RWPE1 (cell line): ENCODE results near the gene SHISA7.

ENCODE experiments used
- CTCF ChIA-PET: fragments of 350-600 bp; sonication (Branson Sonifier 250); formaldehyde crosslinking; extraction: SDS; loops from one replicate; lab custom pipeline; 2021; lab: Yijun Ruan, JAX
- POLR2A ChIA-PET: fragments of 400-600 bp; formaldehyde crosslinking; extraction: SDS; loops from one replicate; lab custom pipeline; 2020; ENCODE audit warnings: antibody characterized with exemption; ENCODE audit not compliant: low non-redundant PET; lab: Yijun Ruan, JAX
- DNase-seq: peaks from one replicate; pipeline ENCODE4 v3.0.0; 2012; ENCODE audit warnings: low spot score
- H3K27ac ChIP-seq: fragments of 450-650 bp; 2 replicates; pipeline ENCODE4 v1.5.1; 2017
- CTCF ChIP-seq: fragments of 450-650 bp; conservative IDR thresholded peaks from 2 replicates; pipeline ENCODE4 v1.5.1; 2017; ENCODE audit warnings: low read depth, mild to moderate bottlenecking

The SHISA7 gene

GRCh38 chr19:55443045-55443823 is at the start of gene SHISA7:
Gene SHISA7 (minus strand): TSS chr19:55443300. CDS start chr19:55442863, 437 bp downstream.
- CTCF ChIA-PET, result interaction anchor here (0.6 to 0.9 kb wide), 3 partner anchors 25 to 584 kb away, joined by 3 read pairs; no protein-coding TSS in a partner anchor
- POLR2A ChIA-PET, result no interaction called here
- H3K27ac ChIP-seq, result no peak within 1 kb of the TSS
- TF ChIP-seq CTCF, result no peak
- no peak for DNase-seq

- CTCF ChIA-PET, result interaction anchor here (0.6 to 1.7 kb wide), 2 partner anchors 11 to 13 kb away, joined by 3 to 11 read pairs; no protein-coding TSS in a partner anchor
- no peak for TF ChIP-seq CTCF
- peak overlapping the region; percentile 99 for H3K27ac ChIP-seq
- POLR2A ChIA-PET, result no interaction called here
- DNase-seq, result no peak
These were observed 49.4 kb upstream of the SHISA7 start for GRCh38 chr19:55492362-55492944.

DNA sequence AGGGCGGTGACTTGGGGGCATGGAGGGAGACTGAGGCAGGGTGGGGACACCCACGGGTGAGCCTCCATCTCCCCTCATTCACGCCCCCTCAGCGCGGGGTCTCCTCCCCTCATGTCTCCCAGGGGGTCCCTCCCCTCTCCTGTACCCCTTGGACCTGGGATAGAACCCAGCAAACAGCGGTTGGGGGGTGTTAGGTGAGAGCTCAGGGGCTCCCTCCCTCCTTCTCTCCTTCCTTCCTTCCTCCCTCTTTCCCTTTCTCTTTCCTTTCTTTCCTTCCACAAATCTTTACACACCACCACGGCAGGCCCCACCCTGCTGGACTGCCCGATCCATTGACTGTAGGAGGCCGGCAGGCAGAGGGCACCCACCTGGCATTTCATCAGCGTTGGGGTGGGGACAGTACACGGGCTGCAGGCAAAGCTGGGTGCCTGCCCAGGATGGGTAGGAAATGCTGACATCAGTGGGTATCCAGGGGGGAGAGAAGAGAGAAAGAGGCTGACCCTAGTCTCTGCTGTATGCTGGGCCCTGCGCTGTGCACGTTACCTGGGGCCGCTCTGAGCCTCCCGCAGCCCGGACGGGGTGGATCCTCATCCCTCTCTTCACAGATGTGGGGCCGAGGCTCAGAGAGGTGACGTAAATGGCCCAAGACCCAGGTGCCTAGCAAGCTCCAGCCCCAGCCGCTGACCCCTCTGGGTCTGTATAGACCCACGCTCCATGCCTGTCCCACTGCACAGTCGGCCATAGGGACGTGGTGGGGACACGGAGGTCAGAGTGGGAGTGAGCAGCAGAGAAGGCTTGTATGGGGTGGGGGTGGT is 48.7 kb upstream of the SHISA7 start:
- H3K27ac ChIP-seq, result peak overlapping the region; percentile 99
- ChIA-PET POLR2A (interaction anchor here (0.6 kb wide), 1 partner anchor 133 kb away, joined by 3 read pairs; the partner anchor contains the start of gene ZNF784), CTCF (interaction anchor here (0.6 to 1.7 kb wide), 3 partner anchors 12 to 211 kb away, joined by 3 to 11 read pairs (median 3); no protein-coding TSS in a partner anchor)
- TF ChIP-seq CTCF, result no peak
- no peak for DNase-seq

- DNase-seq, result no peak
- CTCF ChIA-PET, result interaction anchor here (0.6 to 1.7 kb wide), 2 partner anchors 13 to 212 kb away, joined by 3 to 11 read pairs; no protein-coding TSS in a partner anchor
- no peak for TF ChIP-seq CTCF
- peak overlapping the region; percentile 99 for H3K27ac ChIP-seq
- POLR2A ChIA-PET, result interaction anchor here (0.6 kb wide), 1 partner anchor 134 kb away, joined by 3 read pairs; the partner anchor contains the start of gene ZNF784
These were observed 47.7 kb upstream of the SHISA7 start for GRCh38 chr19:55490478-55491432.

DNA sequence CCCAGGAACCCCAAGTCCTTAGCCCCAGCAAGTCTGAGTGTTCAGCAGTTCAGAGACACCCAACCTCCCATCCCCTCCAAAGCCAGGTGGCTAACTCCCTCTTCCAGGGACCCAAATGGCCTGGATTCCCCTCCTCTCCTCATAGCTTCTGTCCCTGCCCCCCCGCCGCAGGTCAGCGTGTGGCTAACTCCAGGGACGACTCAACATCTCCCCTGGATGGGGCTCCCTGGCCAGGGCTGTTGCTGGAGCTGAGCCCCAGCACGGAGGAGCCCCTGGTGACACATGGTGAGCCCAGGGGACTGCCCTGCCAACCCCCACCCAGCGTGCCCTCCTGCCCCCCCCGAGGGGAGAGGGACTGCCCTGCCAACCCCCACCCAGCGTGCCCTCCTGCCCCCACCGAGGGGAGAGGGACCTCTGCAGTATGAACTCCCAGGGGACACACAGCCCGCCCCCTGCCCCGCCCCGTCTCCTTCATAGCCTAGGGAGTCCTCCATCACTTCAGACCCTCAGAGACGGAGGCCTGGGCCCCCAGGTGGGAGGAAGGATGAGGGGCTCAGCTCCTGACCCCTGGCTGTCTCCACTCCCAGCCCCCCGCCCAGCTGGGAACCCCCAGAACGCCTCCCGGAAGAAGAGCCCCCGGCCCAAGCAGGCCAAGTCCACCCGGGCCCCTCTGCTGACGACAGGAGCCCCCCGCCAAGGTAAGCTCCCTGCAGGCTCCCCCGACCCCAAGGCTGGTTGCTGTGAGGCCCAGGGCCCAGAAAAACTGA is 46.8 kb upstream of the SHISA7 start:
- TF ChIP-seq CTCF, result no peak
- ChIA-PET CTCF (no interaction called here), POLR2A (no interaction called here)
- H3K27ac ChIP-seq, result peak overlapping the region; percentile 99
- no peak for DNase-seq
